ENCODE data around the gene KLHDC4. TPM values are rescaled to one million over a fixed set of nuclear protein-coding genes. Genes with fewer than 3 reads are reported as not detected.

Gene KLHDC4
- total and polyA plus RNA-seq, 4 donors, result 8.2 to 27.6 (median 14.2) TPM

DNA sequence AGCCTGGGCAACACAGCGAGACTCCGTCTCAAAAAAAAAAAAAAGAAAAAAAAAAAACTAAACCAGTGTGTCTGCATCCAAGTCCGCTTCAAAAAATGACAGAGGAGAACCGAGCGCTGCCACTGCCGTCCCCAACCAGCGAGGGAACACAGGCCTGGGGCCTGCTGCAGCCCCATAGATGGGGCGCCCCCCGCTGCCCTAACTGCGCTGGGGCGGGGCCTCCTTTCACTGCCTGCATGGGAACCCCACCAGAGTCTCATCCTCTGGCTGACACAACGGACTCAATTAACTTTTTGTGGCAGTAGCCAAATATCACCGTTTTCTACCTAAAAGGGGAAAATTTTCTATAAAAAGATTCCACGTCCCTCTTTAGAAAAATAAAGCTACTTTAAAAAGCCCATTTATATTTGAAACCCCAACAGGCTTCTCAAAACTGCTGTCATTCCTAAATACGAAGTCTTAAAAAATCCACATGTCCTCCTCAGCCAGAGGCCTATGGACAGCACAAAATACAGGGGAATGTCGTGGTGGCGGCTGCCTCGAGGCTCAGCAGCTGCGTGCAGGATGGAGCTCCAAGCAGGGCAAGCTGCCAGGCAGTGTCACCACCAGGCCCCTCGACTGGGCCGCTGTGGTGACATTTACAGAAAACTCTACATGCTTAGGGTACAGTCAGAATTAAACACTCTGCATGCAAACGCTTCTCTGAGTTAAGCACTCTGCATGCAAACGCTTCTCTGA lies 30.3 kb downstream of the KLHDC4 start (continued):
- TF ChIP-seq, protein P1, sequence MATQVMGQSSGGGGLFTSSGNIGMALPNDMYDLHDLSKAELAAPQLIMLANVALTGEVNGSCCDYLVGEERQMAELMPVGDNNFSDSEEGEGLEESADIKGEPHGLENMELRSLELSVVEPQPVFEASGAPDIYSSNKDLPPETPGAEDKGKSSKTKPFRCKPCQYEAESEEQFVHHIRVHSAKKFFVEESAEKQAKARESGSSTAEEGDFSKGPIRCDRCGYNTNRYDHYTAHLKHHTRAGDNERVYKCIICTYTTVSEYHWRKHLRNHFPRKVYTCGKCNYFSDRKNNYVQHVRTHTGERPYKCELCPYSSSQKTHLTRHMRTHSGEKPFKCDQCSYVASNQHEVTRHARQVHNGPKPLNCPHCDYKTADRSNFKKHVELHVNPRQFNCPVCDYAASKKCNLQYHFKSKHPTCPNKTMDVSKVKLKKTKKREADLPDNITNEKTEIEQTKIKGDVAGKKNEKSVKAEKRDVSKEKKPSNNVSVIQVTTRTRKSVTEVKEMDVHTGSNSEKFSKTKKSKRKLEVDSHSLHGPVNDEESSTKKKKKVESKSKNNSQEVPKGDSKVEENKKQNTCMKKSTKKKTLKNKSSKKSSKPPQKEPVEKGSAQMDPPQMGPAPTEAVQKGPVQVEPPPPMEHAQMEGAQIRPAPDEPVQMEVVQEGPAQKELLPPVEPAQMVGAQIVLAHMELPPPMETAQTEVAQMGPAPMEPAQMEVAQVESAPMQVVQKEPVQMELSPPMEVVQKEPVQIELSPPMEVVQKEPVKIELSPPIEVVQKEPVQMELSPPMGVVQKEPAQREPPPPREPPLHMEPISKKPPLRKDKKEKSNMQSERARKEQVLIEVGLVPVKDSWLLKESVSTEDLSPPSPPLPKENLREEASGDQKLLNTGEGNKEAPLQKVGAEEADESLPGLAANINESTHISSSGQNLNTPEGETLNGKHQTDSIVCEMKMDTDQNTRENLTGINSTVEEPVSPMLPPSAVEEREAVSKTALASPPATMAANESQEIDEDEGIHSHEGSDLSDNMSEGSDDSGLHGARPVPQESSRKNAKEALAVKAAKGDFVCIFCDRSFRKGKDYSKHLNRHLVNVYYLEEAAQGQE (IDR thresholded peaks at IDR 0.05), result no peak

GRCh38 chr16:87734644-87735043 lies 31.1 kb downstream of the KLHDC4 start:
- TF ChIP-seq, protein P1 (IDR thresholded peaks at IDR 0.05), result no peak
- no peak for TF ChIP-seq YY1 (IDR thresholded peaks at IDR 0.05)
- TF ChIP-seq EGR1 (IDR thresholded peaks at IDR 0.05; ENCODE audit: low read depth in 2 of 2), result no peak
- TF ChIP-seq TAF1 (conservative IDR thresholded peaks at IDR 0.05), result no peak
- no peak for TF ChIP-seq ZBTB33 (IDR thresholded peaks at IDR 0.05)
- no peak for TF ChIP-seq FOXA1 (IDR thresholded peaks at IDR 0.05)
- TF ChIP-seq JUND (IDR thresholded peaks at IDR 0.05), result no peak
- TF ChIP-seq RAD21 (IDR thresholded peaks at IDR 0.05), result no peak
- no peak for TF ChIP-seq NR2F2 (IDR thresholded peaks at IDR 0.05)
- TF ChIP-seq HNF4G (IDR thresholded peaks at IDR 0.05), result no peak
- no peak for TF ChIP-seq GABPA (IDR thresholded peaks at IDR 0.05 in 1 of 2, conservative IDR thresholded peaks at IDR 0.05 in 1 of 2)
- no peak for TF ChIP-seq RXRA (IDR thresholded peaks at IDR 0.05)
- TF ChIP-seq FOXA2 (IDR thresholded peaks at IDR 0.05), result no peak
- 80% methylated on average over 14 of the region's 14 CpGs for WGBS
- Histone ChIP-seq H3K9ac (ENCODE audit: low read depth in 1 of 2, low read length in 2 of 2) (no peak overlapping the region), H3K4me1 (ENCODE audit: control insufficient read depth in 4 of 4, insufficient read depth in 4 of 4, low read length in 3 of 4) (no peaks in the 10 kb centered on the region), H3K9me3 (ENCODE audit: control insufficient read depth in 4 of 4, low read length in 3 of 4) (no peaks in the 10 kb centered on the region), H3K27me3 (ENCODE audit: control insufficient read depth in 4 of 4, insufficient read depth in 4 of 4, low read length in 3 of 4) (no peaks in the 10 kb centered on the region), H3K4me3 (ENCODE audit: low read depth in 1 of 3, low read length in 3 of 3) (no peak overlapping the region), H3K36me3 (ENCODE audit: control insufficient read depth in 4 of 4, insufficient read depth in 3 of 4, low read depth in 1 of 4, low read length in 3 of 4) (peaks cover 2 to 14% (median 9%) of the 10 kb centered on the region in 4 donors), H3K27ac (ENCODE audit: low read depth in 1 of 2, low read length in 2 of 2) (no peak overlapping the region)
- no peak for DNase-seq (ENCODE audit: low spot score)

Data from liver (tissue), 9 donors.